OCI-LY7 (cell line): ENCODE results near the gene ANKRD16. TPM values are rescaled to one million over a fixed set of nuclear protein-coding genes. Genes with fewer than 3 reads are reported as not detected.
"Not testable (repeated sequence)": the region's sequence is repeated elsewhere in the genome, so short reads cannot be mapped to it uniquely, and the experiment has no call there.

ENCODE experiments used
- BruUV-seq: library from RNA; stranded (reverse); fragments of 400-500 nt; replicated peaks from 2 replicates; lab custom pipeline; 2021; lab: Mats Ljungman, UMichigan
- CTCF ChIA-PET: fragments of 300-600 bp; sonication (Branson Sonifier 250); formaldehyde crosslinking; loops from one replicate; lab custom pipeline; 2022; ENCODE audit warnings: antibody characterized with exemption; ENCODE audit not compliant: unreplicated experiment; lab: Charles Lee
- POLR2A ChIA-PET: fragments of 300-600 bp; sonication (Branson Sonifier 250); formaldehyde crosslinking; loops from one replicate; lab custom pipeline; 2022; ENCODE audit warnings: antibody characterized with exemption; lab: Charles Lee
- DNase-seq: peaks from one replicate; pipeline ENCODE4 v3.0.0-alpha.2; 2015; ENCODE audit warnings: low spot score
- H2AFZ ChIP-seq: fragments of 200-600 bp; sonication (generic), shearing (Covaris generic); 2 replicates; pipeline ENCODE4 v1.6.1; 2014; ENCODE audit warnings: mild to moderate bottlenecking, antibody characterized with exemption, low read length, moderate library complexity
- H3K27ac ChIP-seq: fragments of 200-600 bp; sonication (generic); 2 replicates; pipeline ENCODE4 v1.5.1; 2014; ENCODE audit warnings: mixed run types, low read depth, mild to moderate bottlenecking, moderate library complexity, low read length, inconsistent platforms; ENCODE audit not compliant: poor library complexity, severe bottlenecking
- H3K36me3 ChIP-seq: fragments of 200-600 bp; sonication (generic); 2 replicates; pipeline ENCODE4 v1.6.1; 2014; ENCODE audit warnings: mild to moderate bottlenecking, antibody characterized with exemption, low read length, moderate library complexity, mixed read lengths; ENCODE audit not compliant: insufficient read depth
- H3K4me1 ChIP-seq: fragments of 200-600 bp; sonication (generic); 2 replicates; pipeline ENCODE4 v1.5.1; 2014; ENCODE audit warnings: mild to moderate bottlenecking, low read length; ENCODE audit not compliant: insufficient read depth, poor library complexity, severe bottlenecking
- H3K4me2 ChIP-seq: fragments of 200-600 bp; sonication (generic); 2 replicates; pipeline ENCODE4 v1.6.1; 2014; ENCODE audit warnings: mild to moderate bottlenecking, low read length
- H3K4me3 ChIP-seq: fragments of 200-600 bp; sonication (generic); 2 replicates; pipeline ENCODE4 v1.5.1; 2014; ENCODE audit warnings: mild to moderate bottlenecking, low read depth, low read length; ENCODE audit not compliant: poor library complexity, severe bottlenecking
- H3K79me2 ChIP-seq: fragments of 200-600 bp; sonication (generic); 2 replicates; pipeline ENCODE4 v1.6.1; 2016; ENCODE audit warnings: low read depth, mild to moderate bottlenecking, low read length, moderate library complexity, mixed read lengths; ENCODE audit not compliant: insufficient read depth
- H3K9me2 ChIP-seq: fragments of 200-600 bp; sonication (generic); 2 replicates; pipeline ENCODE4 v1.6.1; 2016; ENCODE audit warnings: mild to moderate bottlenecking, low read length, mixed read lengths; ENCODE audit not compliant: insufficient read depth
- H3K9me3 ChIP-seq: fragments of 200-600 bp; sonication (generic); 2 replicates; pipeline ENCODE4 v1.6.1; 2014; ENCODE audit warnings: mild to moderate bottlenecking, mixed run types, low read length, mixed read lengths
- H4K20me1 ChIP-seq: fragments of 200-600 bp; sonication (generic); 2 replicates; pipeline ENCODE4 v1.6.1; 2014; ENCODE audit warnings: mild to moderate bottlenecking, antibody characterized with exemption, low read length, moderate library complexity, mixed read lengths; ENCODE audit not compliant: insufficient read depth
- CTCF ChIP-seq: fragments of 200-600 bp; sonication (generic); conservative IDR thresholded peaks from 2 replicates; pipeline ENCODE4 v1.5.1; 2014; ENCODE audit warnings: mild to moderate bottlenecking, antibody characterized with exemption, low read length, moderate library complexity, mixed read lengths
- EZH2phosphoT487 ChIP-seq: fragments of 200-600 bp; sonication (generic); IDR thresholded peaks from 2 replicates; pipeline ENCODE4 v1.6.1; 2018; ENCODE audit warnings: low read depth, borderline replicate concordance, mild to moderate bottlenecking, mixed run types, antibody characterized with exemption, low read length, moderate library complexity, mixed read lengths
- intact Hi-C: fragments of 100-400 bp; cut with micrococcal nuclease; formaldehyde crosslinking; loops from one replicate; pipeline ENCODE4 v1.10.0; 2022; ENCODE audit not compliant: unreplicated experiment
- total RNA-seq, 2 experiments: library from RNA; depleted of rRNA in 1 of 2; stranded (reverse); fragments of >200 nt in 1 of 2; shearing (Covaris generic) in 1 of 2; gene quantifications; 2 replicates each; pipeline ENCODE4 v1.2.3, GENCODE V29; 2014 to 2022

The ANKRD16 gene
- total RNA-seq, 2 experiments from 2014 or later: 7.9 to 12.0 TPM

GRCh38 chr10:5885619-5886018 is 4.1 kb downstream of the ANKRD16 start:
- Histone ChIP-seq H3K9me2 (no peaks in the 10 kb centered on the region), H3K4me1 (peaks cover 18% of the 10 kb centered on the region), H3K27ac (no peak overlapping the region), H3K9me3 (no peaks in the 10 kb centered on the region), H3K79me2 (peaks cover 10% of the 10 kb centered on the region), H3K36me3 (peaks cover 52% of the 10 kb centered on the region), H4K20me1 (peaks cover 8% of the 10 kb centered on the region; the same call in 1 of the 2 replicates), H2AFZ (no peak overlapping the region), H3K4me3 (no peak overlapping the region), H3K4me2 (no peak overlapping the region)
- DNase-seq: no peak
- ChIA-PET CTCF (no interaction called here), POLR2A (interaction anchor here (0.7 to 1.8 kb wide), 9 partner anchors 8 to 198 kb away, joined by 3 to 5 read pairs (median 3); no protein-coding TSS in a partner anchor)
- no peak for TF ChIP-seq EZH2phosphoT487
- no peak for TF ChIP-seq CTCF
- intact Hi-C loops: loop anchor here (5.0 kb wide), 1 partner anchor 108 kb away; no protein-coding TSS in a partner anchor
- BruUV-seq: no TSS peak

DNA sequence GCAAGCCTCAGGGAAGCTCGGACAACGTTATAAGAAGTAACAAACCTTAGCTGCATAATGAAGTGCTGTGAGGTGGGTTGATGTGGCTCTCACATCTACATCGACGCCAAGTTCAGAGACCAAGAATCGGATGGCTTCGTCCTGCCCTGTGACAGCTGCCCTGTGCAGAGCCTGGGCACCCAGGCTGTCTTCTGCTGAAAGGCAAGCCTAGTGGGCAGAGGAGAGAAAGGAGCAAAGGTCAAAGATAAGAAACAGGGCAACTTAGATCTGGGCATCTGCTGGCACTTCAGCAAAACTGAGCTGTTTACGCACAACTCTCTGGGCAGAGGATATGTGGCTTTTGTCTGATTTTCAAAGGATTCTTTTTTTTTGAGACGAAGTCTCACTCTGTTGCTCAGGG is 6.7 kb downstream of the ANKRD16 start:
- BruUV-seq: no TSS peak
- no peaks in the 10 kb centered on the region for H4K20me1 ChIP-seq
- ChIA-PET CTCF (no interaction called here), POLR2A (interaction anchor here (1.1 to 1.2 kb wide), 2 partner anchors 14 to 85 kb away, joined by 3 to 4 read pairs; no protein-coding TSS in a partner anchor)
- H3K27ac ChIP-seq: no peak overlapping the region
- H3K4me3 ChIP-seq: no peak overlapping the region
- H3K4me2 ChIP-seq: no peak overlapping the region
- no peaks in the 10 kb centered on the region for H3K9me3 ChIP-seq
- H3K36me3 ChIP-seq: peaks cover 71% of the 10 kb centered on the region
- intact Hi-C loops: no loop called here
- TF ChIP-seq EZH2phosphoT487 (no peak), CTCF (no peak)
- peaks cover 8% of the 10 kb centered on the region for H3K4me1 ChIP-seq
- no peaks in the 10 kb centered on the region for H3K9me2 ChIP-seq
- no peak for DNase-seq
- H2AFZ ChIP-seq: no peak overlapping the region
- no peaks in the 10 kb centered on the region for H3K79me2 ChIP-seq

DNA sequence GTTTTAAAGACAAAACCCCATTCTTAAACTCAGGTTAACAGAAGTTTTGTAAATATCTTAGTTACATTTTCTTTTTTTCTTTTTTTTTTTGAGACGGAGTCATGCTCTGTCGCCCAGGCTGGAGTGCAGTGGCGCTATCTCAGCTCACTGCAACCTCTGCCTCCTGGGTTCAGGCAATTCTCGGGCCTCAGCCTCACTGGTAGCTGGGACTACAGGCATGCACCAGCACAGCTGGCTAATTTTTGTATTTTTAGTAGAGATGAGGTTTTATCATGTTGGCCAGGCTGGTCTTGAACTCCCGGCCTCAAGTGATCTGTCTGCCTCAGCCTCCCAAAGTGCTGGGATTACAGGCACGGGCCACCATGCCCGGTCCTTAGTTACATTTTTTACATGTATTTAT is 12.7 kb downstream of the ANKRD16 start:
- not testable (repeated sequence) for H3K9me2 ChIP-seq, H4K20me1 ChIP-seq, DNase-seq, H3K79me2 ChIP-seq, H3K27ac ChIP-seq, BruUV-seq, H3K4me2 ChIP-seq, H3K9me3 ChIP-seq, H2AFZ ChIP-seq, H3K4me3 ChIP-seq
- intact Hi-C loops: loop anchor here (10.0 kb wide), 1 partner anchor 432 kb away; no protein-coding TSS in a partner anchor
- CTCF ChIA-PET: interaction anchor here (0.6 kb wide), 1 partner anchor 13 kb away, joined by 3 read pairs; the partner anchor contains the start of genes ANKRD16 and FBH1
- H3K36me3 ChIP-seq: peaks cover 45% of the 10 kb centered on the region; the same call in 1 of the 2 replicates
- POLR2A ChIA-PET: interaction anchor here (0.6 to 1.3 kb wide), 5 partner anchors 8 to 66 kb away, joined by 3 to 5 read pairs (median 3); partner anchors contain the start of genes ANKRD16 and FBH1
- peaks cover 10% of the 10 kb centered on the region for H3K4me1 ChIP-seq
